SK-N-SH (cell line): ENCODE measurements around the gene CLC. TPM values are rescaled to one million over a fixed set of nuclear protein-coding genes. Genes with fewer than 3 reads are reported as not detected.

ENCODE experiments used
- CTCF ChIA-PET: fragments of 300-600, 350-600 bp; formaldehyde crosslinking; extraction: SDS; loops from one replicate; lab custom pipeline; 2021; lab: Yijun Ruan, JAX
- POLR2A ChIA-PET: fragments of 350-600 bp; sonication (Branson Sonifier 250); formaldehyde crosslinking; extraction: SDS; loops from one replicate; lab custom pipeline; 2020; ENCODE audit warnings: antibody characterized with exemption, inconsistent platforms; lab: Yijun Ruan, JAX
- DNase-seq: peaks from one replicate; pipeline ENCODE4 v3.0.0; 2012
- H2AFZ ChIP-seq: fragments of 200-600 bp; sonication (generic); 2 replicates; pipeline ENCODE4 v1.8.1; 2016; ENCODE audit warnings: antibody characterized with exemption, mild to moderate bottlenecking, low read depth
- H3F3A ChIP-seq: fragments of 200-600 bp; sonication (generic); replicated peaks from 2 replicates; pipeline ENCODE3; 2016; ENCODE audit warnings: antibody characterized with exemption, mild to moderate bottlenecking; ENCODE audit not compliant: insufficient read depth
- H3K27ac ChIP-seq, 2 experiments: fragments of 200-500 bp in 1 of 2; fragments of 200-600 bp in 1 of 2; sonication (Bioruptor generic) in 1 of 2; sonication (generic), shearing (Covaris generic) in 1 of 2; 2 replicates each; pipeline versions ENCODE4 v1.5.1 to v1.6.1; 2014 to 2016; ENCODE audit warnings: low read depth in 2 of 2, inconsistent platforms in 1 of 2, low read length in 1 of 2, mild to moderate bottlenecking in 1 of 2, mixed read lengths in 1 of 2
- H3K27me3 ChIP-seq: fragments of 200-600 bp; sonication (generic), shearing (Covaris generic); 2 replicates; pipeline ENCODE4 v1.6.1; 2016; ENCODE audit warnings: mixed run types; ENCODE audit not compliant: insufficient read depth
- H3K36me3 ChIP-seq, 2 experiments: fragments of 200-500 bp in 1 of 2; fragments of 200-600 bp in 1 of 2; sonication (Bioruptor generic) in 1 of 2; sonication (generic) in 1 of 2; replicated peaks in 1 of 2; 2 replicates each; pipeline versions ENCODE3 to v1.5.1; 2014 to 2016; ENCODE audit warnings: low read length in 1 of 2, mild to moderate bottlenecking in 1 of 2; ENCODE audit not compliant: insufficient read depth in 2 of 2, control insufficient read depth in 1 of 2
- H3K4me1 ChIP-seq, 2 experiments: fragments of 200-500 bp in 1 of 2; fragments of 200-600 bp in 1 of 2; sonication (Bioruptor generic) in 1 of 2; sonication (generic), shearing (Covaris generic) in 1 of 2; 2 replicates each; pipeline versions ENCODE4 v1.5.1 to v1.6.1; 2014 to 2016; ENCODE audit warnings: low read depth in 1 of 2, low read length in 1 of 2, mixed run types in 1 of 2; ENCODE audit not compliant: insufficient read depth in 2 of 2, control insufficient read depth in 1 of 2
- H3K4me2 ChIP-seq: fragments of 200-600 bp; sonication (generic), shearing (Covaris generic); 2 replicates; pipeline ENCODE4 v1.6.1; 2017; ENCODE audit warnings: mixed run types
- H3K4me3 ChIP-seq, 2 experiments: fragments of 200-500 bp in 1 of 2; fragments of 200-600 bp in 1 of 2; sonication (Bioruptor generic) in 1 of 2; sonication (generic), shearing (Covaris generic) in 1 of 2; 2 replicates each; pipeline versions ENCODE4 v1.5.1 to v1.8.1; 2014 to 2016; ENCODE audit warnings: low read depth in 2 of 2, inconsistent platforms in 1 of 2, low read length in 1 of 2, mild to moderate bottlenecking in 1 of 2, mixed read lengths in 1 of 2, moderate library complexity in 1 of 2
- H3K79me2 ChIP-seq: fragments of 200-600 bp; sonication (generic); 2 replicates; pipeline ENCODE4 v1.8.1; 2017; ENCODE audit warnings: mild to moderate bottlenecking; ENCODE audit not compliant: insufficient read depth
- H3K9ac ChIP-seq: fragments of 200-600 bp; sonication (generic); 2 replicates; pipeline ENCODE4 v1.6.1; 2017; ENCODE audit warnings: mixed run types
- H3K9me2 ChIP-seq: fragments of 200-600 bp; sonication (generic); 2 replicates; pipeline ENCODE4 v1.6.1; 2017; ENCODE audit warnings: mixed run types
- H3K9me3 ChIP-seq: fragments of 200-600 bp; sonication (generic); 2 replicates; pipeline ENCODE4 v1.6.1; 2017; ENCODE audit warnings: mixed run types, mild to moderate bottlenecking, moderate library complexity
- H4K20me1 ChIP-seq: fragments of 200-600 bp; sonication (generic); 2 replicates; pipeline ENCODE4 v1.6.1; 2017; ENCODE audit warnings: mild to moderate bottlenecking, mixed run types; ENCODE audit not compliant: insufficient read depth
- EZH2phosphoT487 ChIP-seq: fragments of 200-600 bp; sonication (generic); IDR thresholded peaks from 2 replicates; pipeline ENCODE4 v1.6.1; 2017; ENCODE audit warnings: low read depth, mixed run types, mild to moderate bottlenecking, antibody characterized with exemption, moderate library complexity, borderline replicate concordance
- FOSL2 ChIP-seq: IDR thresholded peaks from 2 replicates; pipeline ENCODE4 v1.4.0; 2012; ENCODE audit warnings: low read depth, mild to moderate bottlenecking, moderate library complexity, borderline replicate concordance
- IRF3 ChIP-seq: fragments of 150-350 bp; IDR thresholded peaks from 2 replicates; pipeline ENCODE4 v1.6.1; 2016; ENCODE audit warnings: mild to moderate bottlenecking, low read depth, low read length
- JUND ChIP-seq: IDR thresholded peaks from 2 replicates; pipeline ENCODE4 v1.4.0; 2012
- MXI1 ChIP-seq: IDR thresholded peaks from 2 replicates; pipeline ENCODE4 v1.6.1; 2012; ENCODE audit warnings: mild to moderate bottlenecking, low read depth, low read length, improper control_type of control experiment
- NFIC ChIP-seq: IDR thresholded peaks from 2 replicates; pipeline ENCODE4 v1.4.0; 2012; ENCODE audit warnings: borderline replicate concordance
- POLR2AphosphoS5 ChIP-seq: IDR thresholded peaks from 2 replicates; pipeline ENCODE4 v1.6.1; 2012; ENCODE audit warnings: low read depth, low read length
- RAD21 ChIP-seq: IDR thresholded peaks from 2 replicates; pipeline ENCODE4 v1.6.1; 2012; ENCODE audit warnings: mild to moderate bottlenecking, low read length
- RCOR1 ChIP-seq: fragments of 150-350 bp; IDR thresholded peaks from 2 replicates; pipeline ENCODE4 v1.6.1; 2017; ENCODE audit warnings: antibody characterized with exemption, low read length
- RFX5 ChIP-seq: IDR thresholded peaks from 2 replicates; pipeline ENCODE4 v1.6.1; 2012; ENCODE audit warnings: mild to moderate bottlenecking, improper control_type of control experiment, low read length
- RXRA ChIP-seq: IDR thresholded peaks from 2 replicates; pipeline ENCODE4 v1.4.0; 2012; ENCODE audit warnings: low read depth, mild to moderate bottlenecking, borderline replicate concordance
- TAF1 ChIP-seq: IDR thresholded peaks from 2 replicates; pipeline ENCODE4 v1.6.1; 2012; ENCODE audit warnings: low read depth, mild to moderate bottlenecking, low read length, moderate library complexity, borderline replicate concordance
- TCF12 ChIP-seq: IDR thresholded peaks from 2 replicates; pipeline ENCODE4 v1.4.0; 2012
- USF1 ChIP-seq: IDR thresholded peaks from 2 replicates; pipeline ENCODE4 v1.4.0; 2012; ENCODE audit warnings: low read depth, borderline replicate concordance
- USF2 ChIP-seq: fragments of 150-350 bp; IDR thresholded peaks from 2 replicates; pipeline ENCODE4 v1.6.1; 2017; ENCODE audit warnings: antibody characterized with exemption, low read length, low read depth, borderline replicate concordance
- ZBTB33 ChIP-seq: IDR thresholded peaks from 2 replicates; pipeline ENCODE4 v1.4.0; 2012; ENCODE audit warnings: low read depth, borderline replicate concordance
- WGBS: methylation state at CpG from one replicate; pipeline ENCODE4 v1.1.6; 2017; ENCODE audit warnings: low lambda C conversion rate; 5-methylcytosine and 5-hydroxymethylcytosine counted together
- polyA plus RNA-seq, 3 experiments: library from polyadenylated mRNA; depleted of rRNA; stranded (reverse); fragments of >200 nt; gene quantifications; 2 replicates each; pipeline ENCODE4 v1.2.3, GENCODE V29; 2012
- TF ChIP-seq, protein P1 (sequence below): IDR thresholded peaks from 2 replicates; pipeline ENCODE4 v1.4.0; 2012; ENCODE audit warnings: low read depth

The CLC gene
- polyA plus RNA-seq, 1 of the 3 experiments (the other 2 are of a cell fraction) = not detected

DNA sequence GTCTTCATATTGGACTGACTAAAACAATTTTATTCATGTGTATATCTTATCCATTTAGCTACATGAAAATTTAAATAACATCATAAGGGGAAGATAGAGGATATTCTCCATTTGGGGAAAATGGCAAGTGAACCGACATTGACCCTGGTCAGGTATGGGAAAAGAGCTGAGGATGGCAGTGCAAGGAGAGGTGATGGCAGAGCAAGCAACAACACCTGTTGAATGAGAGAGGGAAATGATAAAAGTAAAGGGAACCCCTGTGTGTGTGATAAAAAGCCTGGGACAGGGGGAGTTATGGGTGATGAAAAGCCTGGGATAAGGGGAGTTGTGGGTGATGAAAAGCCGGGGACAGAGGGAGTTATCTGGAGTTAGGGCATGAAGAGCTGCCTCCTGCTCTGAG is 4.0 kb downstream of the CLC start:
- H3K9me2 ChIP-seq = no peaks in the 10 kb centered on the region
- no peaks in the 10 kb centered on the region for H3K36me3 ChIP-seq
- no peak overlapping the region for H3K4me3 ChIP-seq
- H3K9me3 ChIP-seq = no peaks in the 10 kb centered on the region
- no peaks in the 10 kb centered on the region for H4K20me1 ChIP-seq
- CTCF ChIA-PET = no interaction called here
- no peak overlapping the region for H3K4me2 ChIP-seq
- WGBS = 2% methylated on average over 2 of the region's 2 CpGs
- TF ChIP-seq EZH2phosphoT487 (no peak), NFIC (no peak), IRF3 (no peak), ZBTB33 (no peak), TCF12 (no peak), POLR2AphosphoS5 (no peak), JUND (no peak), USF1 (no peak), RAD21 (no peak), RXRA (no peak), USF2 (no peak), MXI1 (no peak), RCOR1 (no peak), RFX5 (no peak), FOSL2 (no peak), TAF1 (no peak)
- TF ChIP-seq, protein P1, sequence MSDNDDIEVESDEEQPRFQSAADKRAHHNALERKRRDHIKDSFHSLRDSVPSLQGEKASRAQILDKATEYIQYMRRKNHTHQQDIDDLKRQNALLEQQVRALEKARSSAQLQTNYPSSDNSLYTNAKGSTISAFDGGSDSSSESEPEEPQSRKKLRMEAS = no peak
- TF ChIP-seq, all 33 proteins: peak for 0
- POLR2A ChIA-PET = no interaction called here
- H3K9ac ChIP-seq = no peak overlapping the region
- 0 out of 2 replicates have a peak, but pooled peaks cover 6% of the 10 kb centered on the region for H3K27me3 ChIP-seq
- H3K79me2 ChIP-seq = no peaks in the 10 kb centered on the region
- H3K27ac ChIP-seq = no peak overlapping the region
- H3F3A ChIP-seq = no peaks in the 10 kb centered on the region
- no peak for DNase-seq
- no peaks in the 10 kb centered on the region for H3K4me1 ChIP-seq
- H2AFZ ChIP-seq = no peak overlapping the region
